Activated effector memory CD4-positive, alpha-beta T cell treated with Interleukin-2 at 50 U/mL for 16 hours (primary cell): ENCODE data around the gene RECK.
"Not testable (repeated sequence)": the region's sequence is repeated elsewhere in the genome, so short reads cannot be mapped to it uniquely, and the experiment has no call there.

ENCODE experiments used
- DNase-seq: peaks from one replicate; pipeline ENCODE4 v3.0.0-alpha.2; 2020

RECK gene

DNA sequence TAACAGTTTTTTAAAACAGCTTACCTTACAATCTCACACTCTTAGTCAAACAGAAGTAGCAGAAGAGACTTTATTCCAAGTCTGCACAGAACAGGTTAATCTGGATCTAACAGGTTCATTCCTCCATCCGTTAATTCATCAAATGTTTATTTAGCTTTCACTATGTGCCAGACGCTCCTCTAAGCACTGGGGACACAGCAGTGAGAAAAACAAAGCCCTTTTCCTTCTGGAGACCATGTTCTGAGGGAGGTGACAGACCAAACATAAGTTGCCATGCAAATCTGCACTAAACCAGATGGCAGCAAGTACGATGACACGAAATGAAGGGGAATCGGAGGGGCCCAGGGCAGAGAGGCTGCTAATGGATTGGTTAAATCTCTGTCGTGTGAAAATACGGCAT is 82.8 kb downstream of the RECK start:
- DNase-seq, result no peak

DNA sequence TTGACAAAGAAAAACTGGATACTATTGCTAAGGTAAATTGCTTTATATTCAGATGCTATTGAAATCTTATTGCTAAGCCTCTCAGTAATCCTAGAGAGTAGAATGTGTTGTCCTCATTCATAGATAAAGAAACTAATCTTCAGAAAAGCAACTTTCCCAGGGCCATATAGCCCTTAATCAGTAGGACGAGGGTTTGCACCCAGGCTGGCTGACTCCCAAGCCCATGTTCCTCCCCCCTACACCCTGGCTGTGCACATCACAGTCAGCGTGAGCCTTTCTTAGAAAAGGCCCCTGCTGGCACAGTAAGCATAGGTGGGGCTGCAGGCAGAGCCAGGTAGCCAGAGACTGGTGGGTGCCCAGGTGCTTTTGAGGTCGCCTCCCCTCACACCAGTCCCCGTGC is 84.0 kb downstream of the RECK start:
- DNase-seq, result no peak

DNA sequence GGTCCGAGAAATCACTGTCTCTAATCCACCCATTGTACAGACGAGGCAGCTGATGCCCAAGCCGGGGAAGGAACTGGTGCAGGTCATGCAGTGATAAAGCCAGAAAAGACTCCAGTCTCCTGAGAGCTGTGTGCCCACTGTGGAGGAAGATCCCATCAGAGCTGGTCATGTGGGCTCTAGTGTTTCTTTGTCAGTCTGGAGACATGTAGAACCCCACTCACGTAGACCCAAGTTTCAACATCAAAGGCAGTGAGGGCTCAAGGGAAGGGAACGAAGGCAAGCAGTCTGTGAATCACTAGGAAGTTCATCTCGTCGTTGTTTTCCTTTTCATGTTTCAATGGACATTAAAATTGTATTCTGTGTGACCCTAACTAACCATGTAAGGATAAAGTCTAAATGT is 85.3 kb downstream of the RECK start:
- DNase-seq, result no peak

DNA sequence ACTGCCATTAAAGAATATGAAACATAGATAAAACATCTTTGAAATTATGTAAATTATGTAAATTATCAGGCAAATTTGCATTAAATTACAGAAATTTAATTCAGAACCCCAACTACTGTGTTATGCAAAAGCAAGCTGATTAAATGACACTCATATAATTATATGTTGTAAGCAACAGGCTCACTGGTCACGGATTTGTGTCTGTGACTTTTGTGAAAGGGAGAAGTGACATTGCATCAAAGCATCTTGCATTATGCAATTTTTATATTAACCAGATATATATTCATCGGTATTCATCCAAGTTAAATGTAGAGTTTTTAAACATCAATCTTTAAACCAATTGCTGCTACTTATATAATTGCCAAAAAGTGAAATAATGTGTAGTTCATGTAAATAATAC is 86.8 kb downstream of the RECK start:
- DNase-seq, result no peak

DNA sequence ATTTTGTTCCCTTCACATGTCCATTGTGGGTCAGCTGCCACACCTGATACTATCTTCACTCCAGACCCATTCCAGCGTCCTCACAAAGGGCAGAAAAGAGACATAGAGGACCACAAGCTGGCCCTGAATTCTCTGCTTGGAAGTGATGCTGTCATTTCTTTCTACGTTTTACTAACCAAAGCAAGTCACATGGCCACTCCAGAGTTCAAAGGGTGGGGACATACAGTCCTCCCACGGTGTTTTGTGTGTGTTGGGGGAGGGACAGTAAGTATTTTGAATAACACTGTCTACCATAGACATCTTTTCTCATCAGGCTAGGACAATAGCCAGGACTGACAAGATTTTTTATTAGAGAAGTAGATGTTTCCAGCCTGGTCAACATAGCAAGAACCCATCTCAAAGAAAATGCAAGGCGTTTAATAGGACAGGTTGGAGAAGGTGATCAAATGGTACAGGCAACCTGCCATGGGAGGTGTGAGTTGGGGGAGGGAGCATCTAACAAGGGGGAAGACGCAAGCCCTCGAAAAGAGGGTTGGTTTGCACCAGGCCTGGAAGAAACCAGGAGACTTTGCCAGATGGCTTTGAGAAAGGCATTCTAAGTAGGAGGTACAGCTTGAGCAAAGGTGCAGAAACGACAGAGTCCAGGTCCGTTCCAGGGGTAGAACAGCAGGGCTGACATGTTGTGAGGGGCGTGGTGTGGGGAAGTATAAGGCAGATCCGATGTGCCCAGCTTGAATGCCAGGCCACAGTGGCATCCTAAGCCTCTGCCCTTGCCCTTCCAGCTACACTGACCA is 88.5 kb downstream of the RECK start:
- DNase-seq, result no peak

DNA sequence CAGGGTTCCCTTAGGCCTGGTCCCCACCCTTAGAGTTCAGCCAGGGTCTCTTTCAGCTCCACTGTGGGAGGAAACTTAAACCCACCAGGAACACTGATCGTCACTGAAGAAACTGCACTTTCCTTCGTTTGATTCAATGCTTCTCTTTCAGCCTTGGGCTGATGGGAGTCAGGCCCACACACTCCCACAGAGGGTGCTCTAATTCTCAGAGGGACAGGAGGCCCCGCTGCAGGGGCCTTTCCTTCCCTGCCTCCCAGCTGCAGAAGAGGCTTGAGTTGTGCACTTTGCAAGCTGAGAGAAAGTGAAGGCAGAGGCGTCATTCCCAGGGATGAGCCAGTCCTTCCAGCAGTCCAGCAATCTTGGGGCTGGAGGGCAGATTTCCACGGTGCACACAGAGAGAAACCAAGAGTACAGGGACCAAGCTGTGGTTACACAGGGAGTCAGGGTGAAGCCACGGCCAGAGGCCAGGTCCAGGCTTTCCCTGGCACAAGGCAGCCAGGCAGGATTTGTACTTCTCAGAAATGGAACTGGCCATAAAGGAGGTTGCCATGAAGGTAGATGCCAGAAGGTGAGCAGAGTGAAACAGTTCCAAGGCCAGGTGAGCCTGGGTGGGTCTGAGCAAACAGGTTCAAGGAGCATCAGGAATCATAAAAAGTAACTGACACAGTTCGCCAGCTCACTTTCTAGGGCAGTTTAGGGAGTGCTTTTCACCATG is 89.5 kb downstream of the RECK start:
- DNase-seq, result no peak

DNA sequence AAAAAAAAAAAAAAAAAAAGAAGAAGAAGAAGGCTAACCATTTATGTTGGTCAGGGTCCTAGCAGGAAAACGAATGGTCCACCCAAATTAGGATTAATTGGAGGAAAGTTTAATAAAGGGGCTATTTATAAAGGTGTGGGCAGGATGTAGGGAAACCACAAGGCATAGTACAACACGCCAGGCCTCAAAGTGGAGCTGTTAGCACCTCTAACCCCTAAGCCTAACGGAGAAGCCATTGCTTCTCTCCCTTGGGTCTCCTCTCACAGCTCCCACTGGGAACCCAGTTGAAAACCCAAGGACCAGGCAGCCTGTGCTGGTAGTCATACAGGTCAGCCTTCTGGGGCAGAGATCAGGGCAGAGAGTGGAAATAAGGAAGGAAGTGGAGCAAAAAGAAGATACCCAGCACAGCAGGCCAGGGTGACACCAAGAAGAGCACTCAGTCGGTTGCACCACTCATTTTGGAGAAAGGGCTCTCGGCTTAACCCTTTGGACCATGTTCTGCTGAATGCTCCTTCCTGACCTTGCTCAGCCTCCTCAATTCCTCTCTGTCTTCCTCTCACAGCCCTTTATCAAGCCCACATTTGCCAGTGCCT is 91.0 kb downstream of the RECK start:
- no peak for DNase-seq

DNA sequence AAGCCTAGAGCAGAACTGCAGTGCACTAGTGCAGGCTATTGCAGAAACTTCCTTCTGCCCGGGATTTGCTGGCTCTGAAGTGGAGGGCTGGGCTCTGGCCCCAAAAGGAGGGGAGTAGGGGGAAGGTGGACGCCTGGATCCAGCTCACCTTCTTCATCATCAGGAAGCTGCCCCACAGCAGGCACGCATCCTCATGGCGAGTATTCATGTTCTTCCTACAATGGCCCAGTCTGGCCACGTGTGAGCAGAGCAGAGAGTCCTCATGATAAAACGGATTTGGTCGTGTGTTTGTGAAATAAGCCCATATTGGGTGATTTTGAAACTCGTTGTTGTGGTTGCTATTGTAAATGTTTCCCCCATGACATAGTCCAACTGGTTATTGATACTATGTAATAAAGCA is 91.6 kb downstream of the RECK start:
- no peak for DNase-seq

DNA sequence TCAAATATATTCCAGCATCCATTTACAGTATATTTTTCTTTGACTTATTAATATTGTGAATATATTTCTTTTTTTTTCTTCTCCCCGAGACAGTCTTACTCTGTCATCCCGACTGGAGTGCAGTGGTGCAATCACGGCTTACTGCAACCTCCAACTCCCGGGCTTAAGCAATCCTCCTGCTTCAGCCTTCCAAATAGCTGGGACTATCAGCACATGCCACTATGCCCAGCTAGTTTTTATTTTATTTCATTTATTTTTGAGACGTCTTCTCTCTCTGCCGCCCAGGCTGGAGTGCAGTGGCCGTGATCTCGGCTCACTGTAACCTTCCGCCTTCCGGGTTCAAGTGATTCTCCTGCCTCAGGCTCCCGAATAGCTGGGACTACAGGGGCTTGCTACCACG is 92.4 kb downstream of the RECK start:
- no peak for DNase-seq

DNA sequence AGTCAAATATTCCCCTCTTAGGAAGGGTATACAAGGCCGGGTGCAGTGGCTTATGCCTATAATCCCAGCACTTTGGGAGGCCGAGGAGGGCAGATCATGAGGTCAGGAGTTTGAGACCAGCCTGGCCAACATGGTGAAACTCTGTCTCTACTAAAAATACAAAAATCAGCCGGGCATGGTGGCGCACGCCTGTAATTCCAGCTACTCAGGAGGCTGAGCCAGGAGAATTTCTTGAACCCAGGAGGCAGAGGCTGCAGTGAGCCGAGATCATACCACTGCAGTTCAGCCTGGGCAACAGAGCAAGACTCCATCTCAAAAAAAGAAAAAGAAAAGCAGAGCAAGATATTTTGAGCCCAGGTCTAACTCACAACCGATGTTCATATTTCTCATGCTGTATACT is 95.0 kb downstream of the RECK start:
- not testable (repeated sequence) for DNase-seq

DNA sequence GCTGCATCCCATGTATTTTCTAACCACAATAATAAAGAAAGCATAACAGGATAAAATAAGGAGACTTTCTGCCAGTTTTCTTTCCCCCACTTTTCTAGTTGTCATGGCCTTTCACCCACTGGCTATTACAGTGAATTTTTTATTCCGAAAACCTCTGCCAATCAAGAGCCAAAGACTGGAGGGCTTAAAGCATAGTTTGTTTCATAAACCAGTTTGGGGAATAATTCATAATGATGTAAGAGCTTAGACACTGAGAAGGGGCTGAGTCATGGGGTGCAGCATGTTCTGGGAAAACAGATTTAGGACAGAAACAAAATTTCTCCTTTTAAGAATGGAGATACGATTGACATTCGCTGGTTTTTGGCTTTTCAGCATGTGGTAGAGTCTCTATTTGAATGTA is 95.4 kb downstream of the RECK start:
- DNase-seq, result no peak

DNA sequence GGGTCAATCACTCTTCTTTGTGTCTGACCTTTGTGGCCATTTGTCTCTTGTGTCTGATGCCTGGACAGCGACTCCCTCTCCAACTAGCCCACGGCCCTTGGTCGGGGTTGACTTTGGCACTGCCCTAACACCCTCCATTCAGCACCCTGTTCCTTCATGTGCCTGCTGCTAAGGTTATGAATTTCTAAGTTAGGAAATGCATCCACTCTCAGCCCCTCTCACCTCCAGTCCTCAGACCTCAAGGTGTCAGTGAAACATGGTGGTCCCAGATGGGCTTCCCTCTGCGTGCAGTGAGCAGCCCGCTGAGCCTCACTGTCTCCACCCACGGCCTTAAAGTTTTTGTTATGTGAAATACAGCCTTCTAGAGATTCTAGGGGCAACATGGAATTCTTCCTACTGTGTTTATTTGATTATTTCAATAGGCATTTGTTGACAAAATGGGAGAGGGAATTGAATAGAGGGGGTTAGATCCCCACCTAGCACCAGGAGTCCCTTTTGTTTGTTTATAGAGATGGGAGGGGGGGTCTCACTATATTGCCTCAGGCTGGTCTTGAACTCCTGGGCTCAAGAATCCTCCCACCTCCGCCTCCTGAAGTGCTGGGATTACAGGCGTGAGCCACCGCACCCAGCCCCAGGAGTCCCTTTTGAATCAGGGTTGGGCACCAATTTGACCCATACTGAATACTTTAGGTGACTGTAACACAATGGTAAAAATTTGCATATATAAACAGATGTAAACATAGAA is 98.2 kb downstream of the RECK start:
- no peak for DNase-seq

DNA sequence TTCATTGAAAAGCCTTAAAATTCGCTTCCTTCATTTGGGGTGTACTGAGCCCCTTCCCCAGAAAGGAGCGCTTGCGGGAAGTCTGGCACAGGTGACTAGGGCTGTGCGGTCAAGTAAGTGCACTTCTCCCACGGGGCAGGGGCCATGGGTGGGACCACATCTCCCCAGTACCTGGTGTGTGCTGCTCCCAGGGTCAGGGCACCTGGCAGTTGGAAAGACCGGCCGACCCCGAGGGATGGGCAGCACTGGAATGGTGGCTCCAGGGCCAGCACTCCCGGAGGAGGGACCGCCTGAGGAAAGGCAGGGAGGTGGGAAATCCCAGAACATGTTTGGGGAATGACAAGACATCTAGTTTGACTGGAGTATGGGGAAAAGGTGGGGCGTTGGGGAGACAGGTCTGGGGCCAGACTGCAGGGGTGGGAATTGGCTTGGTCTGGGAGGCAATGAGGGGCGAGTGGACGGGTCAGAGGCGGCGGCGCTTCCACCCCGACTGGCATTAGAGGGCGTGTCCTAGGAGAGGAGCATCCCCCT is 99.1 kb downstream of the RECK start:
- no peak for DNase-seq

DNA sequence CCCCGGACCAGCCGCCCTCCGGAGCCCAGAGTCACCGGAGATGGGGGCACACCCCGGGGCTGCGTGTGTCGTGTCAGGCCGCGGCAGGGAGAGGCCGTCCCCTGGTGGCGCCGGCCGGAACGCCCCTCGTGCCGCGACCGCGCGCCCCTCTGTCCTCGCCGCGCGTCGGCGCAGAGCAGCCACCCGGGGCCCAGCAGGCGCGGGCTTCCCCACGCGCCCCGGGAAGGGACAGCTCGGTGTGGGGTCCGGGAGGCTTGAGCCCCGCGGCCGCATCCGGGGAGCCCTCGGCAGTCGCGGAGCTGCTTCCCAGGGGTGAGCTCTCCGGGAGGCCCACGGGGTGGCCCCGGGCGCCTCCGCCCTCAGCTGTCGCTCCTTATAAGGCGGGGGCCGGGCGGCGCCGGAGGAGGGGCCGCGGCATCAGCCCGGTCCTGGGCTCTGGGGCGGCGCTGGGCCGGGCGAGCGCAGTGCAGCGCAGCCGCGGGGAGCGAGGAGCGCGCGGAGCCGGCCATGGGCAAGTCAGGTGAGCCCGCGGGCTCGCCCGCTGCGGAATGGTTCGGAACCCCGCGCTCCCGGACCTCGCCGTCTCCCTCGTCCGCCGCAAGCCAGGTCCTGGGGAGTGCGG is 99.7 kb downstream of the RECK start, which contains the start of gene GLIPR2:
GLIPR2 (plus strand) TSS at position 462 of the 622 bp plus-strand sequence; CDS start at position 508, 46 bp downstream.
- peak; percentile 69 for DNase-seq

DNA sequence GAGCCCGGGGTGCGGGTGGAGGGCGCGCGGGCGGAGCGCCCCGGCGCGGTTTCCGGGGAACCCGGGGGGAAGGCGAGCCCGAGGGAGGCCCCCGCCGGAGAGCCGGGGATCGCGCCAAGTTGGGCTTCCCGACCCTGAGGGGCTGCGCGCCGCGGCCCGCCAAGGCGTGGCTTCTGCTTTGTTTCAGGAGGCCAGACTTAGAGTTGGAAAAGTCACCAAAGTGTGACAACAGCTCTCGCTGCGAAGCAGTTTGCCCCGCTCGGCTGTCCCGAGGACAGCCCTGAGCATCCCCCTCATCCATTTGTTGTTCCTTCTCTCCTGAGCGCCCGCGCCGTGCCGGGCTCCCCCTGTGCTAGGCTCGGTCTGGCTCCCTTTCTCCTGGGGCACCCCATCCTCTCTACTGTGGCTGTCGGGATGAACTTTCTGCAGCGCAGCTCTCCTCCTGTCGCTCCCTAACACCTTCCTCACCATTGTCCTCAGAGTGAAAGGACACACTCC is 100.2 kb downstream of the RECK start:
- no peak for DNase-seq

DNA sequence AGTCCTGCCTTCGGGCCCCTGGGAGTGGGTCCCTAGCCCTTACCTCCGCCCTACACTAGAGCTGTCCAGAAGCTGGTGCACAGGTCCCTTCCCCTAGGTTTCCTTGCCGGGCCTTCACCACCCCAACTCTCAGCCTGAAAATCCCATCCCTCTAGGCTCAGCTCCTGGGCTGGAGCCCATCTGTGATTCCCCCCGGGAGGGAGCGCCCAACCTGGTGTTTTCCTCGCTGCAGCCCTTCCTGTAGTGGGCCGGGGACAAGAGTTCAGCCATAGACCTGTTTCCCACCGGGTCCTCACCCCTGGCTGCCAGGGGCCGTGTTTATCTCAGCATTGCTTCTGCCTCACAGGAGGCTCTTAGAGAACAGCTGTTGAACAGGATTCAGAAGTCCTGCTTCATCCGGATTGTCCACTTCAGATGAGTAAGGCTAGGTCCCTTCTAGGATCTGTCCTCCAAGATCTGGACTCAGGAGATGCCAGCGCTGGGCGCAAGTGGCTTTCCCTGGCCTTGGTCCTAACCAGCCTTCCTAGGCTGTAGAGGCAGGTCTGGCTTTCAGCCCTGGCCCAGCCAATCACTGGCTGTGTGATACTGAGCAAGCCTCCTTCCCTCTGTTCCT is 100.8 kb downstream of the RECK start:
- no peak for DNase-seq

DNA sequence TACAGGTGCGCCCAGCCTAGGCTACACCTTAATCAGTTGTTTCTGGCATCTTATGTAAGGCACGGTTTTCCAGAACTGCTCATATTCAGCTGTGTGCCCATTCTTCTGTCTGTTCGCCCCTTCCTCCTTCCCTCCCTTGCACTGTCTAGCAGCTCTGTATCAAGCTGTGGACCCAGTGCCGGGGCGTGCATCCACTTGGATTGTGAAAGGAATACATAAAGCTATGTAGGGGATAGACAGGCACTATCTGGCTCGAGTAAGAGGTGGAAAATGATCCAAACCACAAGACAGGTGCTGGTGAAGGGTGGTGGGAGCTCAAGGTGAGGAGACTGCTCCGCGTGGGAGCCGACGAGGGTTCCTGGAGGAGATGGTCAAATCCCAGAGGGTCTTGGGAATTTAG is 101.8 kb downstream of the RECK start:
- DNase-seq, result no peak

DNA sequence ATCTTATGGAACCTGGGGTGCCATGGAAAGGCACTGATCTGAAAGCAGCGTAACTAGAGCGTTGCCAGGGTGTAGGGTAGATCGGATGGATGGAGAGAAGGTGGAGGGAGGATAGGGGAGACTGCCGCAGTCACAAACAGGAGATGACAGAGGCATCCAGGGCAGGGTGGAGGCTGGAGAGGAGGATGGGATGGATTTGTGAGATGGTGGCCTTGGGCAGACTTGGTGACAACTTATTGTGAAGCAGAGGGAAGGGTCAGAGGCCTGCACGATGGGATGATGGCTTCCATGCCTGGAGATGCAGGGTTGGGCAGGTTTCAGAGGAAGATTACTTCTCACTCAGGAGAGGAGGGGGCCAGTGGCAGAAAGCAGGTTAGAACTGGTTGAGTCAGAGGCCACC is 102.2 kb downstream of the RECK start:
- no peak for DNase-seq

DNA sequence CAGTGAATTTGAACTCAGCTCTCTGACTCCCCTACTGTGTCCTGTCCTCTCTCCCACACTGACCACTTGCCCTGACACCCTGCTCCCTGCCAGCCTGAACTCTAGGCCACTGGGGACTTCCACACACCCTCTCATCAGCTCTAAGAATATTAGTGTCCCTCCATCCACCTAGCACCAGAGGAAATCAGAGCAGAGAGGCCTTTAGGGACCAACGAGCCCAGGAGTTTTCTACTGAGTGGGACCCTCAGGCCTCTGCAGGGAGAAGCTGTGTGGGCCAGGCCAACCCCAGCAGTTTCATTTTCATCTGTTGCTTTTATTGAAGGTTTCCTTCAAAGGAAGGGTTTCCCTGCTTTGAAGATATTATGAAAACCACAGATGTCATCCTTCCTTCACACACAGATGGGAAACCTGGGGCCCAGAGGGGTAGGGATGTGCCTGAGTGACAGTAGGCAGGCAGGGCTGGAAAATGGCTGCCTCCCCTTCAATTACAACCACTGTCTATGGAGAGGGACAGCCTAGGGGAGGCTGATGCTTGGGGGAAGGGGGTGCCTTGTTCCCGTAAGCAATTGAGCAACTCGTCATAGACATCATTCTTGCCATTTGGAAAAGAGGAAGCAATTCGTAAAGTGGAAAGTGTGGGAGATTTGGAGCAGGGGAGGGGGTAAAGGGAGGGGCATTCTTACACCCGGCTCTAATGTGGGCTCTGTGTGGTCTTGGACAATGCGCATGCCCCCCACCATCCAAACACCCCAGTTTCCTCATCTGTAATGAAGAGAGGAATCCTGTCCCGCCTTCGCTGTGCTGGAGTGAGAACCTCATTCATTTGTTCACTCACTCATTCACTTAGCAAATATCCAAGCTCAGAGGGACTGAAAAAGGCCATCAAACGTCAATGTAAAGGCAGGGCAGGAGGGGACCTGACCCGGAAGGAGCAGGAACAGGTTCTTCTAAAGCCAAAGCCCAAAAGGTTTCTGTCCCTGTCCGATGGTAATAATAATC is 103.7 kb downstream of the RECK start:
- no peak for DNase-seq

DNA sequence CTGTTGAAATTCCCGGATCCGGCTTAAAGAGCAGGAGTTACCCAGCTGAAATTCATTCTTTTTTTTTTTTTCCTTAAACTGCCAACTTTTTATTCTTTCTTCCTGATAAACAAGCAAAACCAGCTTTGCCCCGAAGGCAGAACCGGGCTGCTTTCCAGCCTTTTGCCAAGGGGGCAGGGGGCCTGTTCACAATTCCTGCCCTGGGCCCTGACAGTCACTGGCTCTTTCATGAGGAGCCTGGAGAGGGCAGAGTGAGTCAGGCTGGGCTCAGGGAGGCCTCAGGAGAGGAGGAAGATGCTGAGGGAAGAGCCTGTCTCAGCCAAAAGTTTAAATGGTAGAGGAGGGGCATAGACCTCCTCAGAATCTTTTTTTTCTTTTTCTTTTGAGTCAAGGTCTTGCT is 104.6 kb downstream of the RECK start:
- DNase-seq, result no peak

DNA sequence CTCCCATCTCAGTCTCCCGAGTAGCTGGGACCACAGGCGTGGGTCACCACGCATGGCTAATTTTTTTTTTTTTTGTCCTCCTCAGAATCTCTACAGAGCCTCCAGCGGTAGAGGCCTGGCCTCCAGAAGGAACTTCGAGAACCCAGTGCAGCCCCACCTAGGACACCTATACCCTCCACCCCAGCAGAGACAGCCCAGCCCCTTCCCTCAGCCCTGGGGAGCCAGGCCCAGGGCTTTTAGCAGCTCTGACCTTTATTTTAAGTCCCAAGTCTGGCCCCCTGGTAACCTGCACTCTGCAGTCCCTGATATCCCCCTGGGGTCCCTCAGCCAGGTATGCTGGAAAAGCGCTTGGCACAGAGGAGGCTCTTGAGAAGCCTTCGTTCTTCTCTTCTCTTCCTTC is 105.0 kb downstream of the RECK start:
- no peak for DNase-seq
